Dedifferentiated amniotic fluid mesenchymal stem cell (primary cell): ENCODE results near the gene SPATA46.
A peak's percentile ranks its signal among the peaks of the same experiment; 100 is the strongest.
"Not testable (repeated sequence)": the region's sequence is repeated elsewhere in the genome, so short reads cannot be mapped to it uniquely, and the experiment has no call there.

ENCODE experiments used
- DNase-seq: peaks from one replicate; pipeline ENCODE4 v3.0.0-alpha.2; 2016; ENCODE audit errors: extremely low spot score

The SPATA46 gene

DNA sequence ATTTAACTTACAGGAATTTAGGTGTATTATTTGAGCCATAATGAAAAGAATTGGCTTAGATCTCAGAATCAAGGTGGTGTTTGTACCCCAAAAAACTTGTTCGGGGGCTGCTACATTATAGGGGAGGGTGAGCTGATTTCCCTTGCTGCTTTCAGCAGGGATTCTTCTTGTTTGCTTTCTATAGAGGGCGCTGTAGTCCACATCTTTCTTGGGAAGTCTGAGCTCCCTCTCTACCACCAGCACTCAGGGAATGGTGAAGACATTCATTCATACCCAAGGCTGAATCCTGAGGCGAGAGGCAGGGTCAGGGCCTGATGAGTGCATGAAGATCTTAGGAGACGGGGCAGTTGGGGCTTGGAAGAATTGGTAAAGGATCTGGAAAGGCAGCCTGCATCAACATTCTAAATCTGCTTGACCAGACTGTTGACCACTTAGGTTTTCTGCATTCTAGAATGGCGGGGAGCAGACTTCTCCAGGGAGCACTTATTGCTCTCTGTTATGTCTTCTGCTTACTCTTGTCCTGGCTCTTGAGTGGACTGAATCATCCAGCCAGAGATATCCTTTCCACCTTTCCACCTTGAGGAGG lies 18.9 kb downstream of the SPATA46 start:
- DNase-seq = no peak

DNA sequence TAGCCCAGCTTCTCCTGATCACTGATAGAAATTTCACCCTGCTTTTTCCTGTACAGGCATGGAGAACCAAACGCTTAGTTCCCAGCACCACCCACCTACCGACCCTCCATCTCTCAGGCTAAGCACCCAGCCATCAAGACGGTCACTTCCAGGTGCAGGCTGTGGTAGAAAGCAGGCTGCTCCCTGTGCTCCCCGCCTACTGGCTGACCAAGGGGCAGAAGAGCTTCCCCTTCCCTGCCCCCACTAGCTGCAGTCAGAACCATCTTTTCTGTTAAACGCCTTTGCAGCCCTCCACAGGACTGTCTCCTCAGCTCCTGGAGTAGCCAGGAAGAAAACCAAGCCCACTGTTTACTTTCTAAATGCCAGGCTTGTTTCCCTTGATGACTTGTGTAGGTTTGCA lies 23.0 kb downstream of the SPATA46 start:
- DNase-seq = no peak

DNA sequence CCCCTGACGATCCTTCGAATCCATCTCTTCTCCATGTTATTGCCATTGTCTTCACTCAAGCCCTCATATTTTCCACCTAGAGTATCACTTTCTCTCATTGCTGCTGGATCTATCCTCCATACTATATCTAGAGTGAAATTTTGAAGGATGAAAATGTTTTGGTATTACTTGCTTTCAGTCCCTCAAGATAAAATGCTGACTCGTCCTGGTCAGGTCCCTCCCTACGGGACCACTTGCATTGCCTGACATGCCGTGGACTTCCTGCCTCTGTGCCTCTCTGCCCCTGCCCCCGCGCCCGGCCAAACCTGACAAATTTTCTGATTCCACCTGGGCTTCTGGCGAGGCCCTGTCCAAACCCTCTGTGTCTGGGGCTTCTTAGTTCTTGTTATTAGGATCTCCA lies 23.6 kb downstream of the SPATA46 start:
- DNase-seq = no peak

DNA sequence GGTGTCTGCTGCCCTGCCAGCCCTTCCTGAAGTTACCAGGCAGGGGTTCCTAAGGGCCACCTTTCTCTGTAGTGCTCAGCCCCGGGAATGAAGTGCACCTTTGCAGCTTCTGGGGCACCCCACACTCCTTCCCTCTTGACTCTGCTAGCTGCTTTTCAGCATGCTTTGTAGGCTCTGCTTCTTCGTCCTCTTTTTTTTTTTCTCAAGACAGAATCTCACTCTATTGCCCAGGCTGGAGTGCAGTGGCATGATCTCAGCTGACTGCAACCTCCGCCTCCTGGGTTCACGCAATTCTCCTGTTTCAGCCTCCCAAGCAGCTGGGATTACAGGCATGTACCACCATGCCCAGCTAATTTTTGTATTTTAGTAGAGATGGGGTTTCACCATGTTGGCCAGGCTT lies 24.8 kb downstream of the SPATA46 start:
- not testable (repeated sequence) for DNase-seq

DNA sequence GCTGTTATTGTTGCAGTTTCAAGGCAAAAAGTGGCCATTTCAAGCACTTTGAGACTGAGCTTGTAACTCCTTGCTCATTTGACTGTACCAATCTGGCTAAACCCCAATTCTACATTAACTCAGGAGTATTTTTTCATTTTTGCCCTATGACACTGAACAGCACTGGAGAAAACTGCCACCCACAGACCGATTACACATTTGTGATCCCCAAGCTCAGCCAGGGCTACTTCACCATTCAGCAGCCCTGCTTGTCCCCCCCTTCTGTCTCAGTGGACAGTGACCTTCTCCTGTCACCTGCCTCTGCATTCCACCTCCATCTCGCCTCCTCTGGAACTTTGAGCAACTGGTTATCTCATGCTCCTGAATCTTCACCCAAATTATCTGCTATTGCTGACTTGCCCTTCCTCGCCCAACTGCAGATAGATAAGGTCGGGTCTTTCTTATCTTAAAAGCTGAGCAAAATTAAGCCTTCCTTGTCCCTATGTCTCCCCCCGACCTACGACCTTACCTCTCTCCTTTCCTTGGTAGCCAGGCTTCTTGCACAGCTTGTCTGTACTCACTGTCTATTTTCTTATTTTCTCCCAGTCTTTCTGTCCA lies 25.3 kb downstream of the SPATA46 start:
- DNase-seq = no peak

DNA sequence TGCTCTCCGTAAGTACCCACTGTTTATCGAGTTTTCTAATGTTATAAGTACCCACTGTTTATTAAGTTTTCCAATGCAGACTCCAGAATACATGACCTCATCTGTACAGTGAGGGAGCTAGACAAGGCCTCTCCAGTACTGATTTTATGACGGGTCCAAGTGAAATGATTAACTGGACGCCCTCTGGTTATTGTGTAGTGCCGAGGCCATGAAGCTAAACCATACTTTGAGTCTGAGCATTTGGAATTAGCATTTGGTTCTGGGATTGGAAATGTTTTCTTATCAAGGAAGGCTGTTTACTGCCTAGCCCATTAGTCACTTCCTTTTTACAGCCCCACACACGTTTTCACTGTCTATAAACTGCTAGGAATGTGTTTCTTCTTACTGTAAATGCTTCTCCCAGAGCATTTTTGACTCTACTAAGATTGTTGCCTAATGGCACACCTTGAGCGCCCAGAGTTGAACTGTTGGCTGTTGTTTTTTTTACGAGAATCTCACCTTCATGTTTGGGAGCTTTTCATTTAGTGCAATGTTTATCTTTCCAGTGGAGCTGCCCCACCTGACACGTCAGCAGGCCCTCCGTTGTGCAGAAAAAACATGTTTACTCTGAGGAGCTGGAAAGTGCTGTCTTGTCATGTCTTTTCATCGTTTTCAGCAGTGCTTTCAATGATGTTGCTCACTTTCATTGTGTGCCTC lies 26.9 kb downstream of the SPATA46 start:
- peak; percentile 27 for DNase-seq

DNA sequence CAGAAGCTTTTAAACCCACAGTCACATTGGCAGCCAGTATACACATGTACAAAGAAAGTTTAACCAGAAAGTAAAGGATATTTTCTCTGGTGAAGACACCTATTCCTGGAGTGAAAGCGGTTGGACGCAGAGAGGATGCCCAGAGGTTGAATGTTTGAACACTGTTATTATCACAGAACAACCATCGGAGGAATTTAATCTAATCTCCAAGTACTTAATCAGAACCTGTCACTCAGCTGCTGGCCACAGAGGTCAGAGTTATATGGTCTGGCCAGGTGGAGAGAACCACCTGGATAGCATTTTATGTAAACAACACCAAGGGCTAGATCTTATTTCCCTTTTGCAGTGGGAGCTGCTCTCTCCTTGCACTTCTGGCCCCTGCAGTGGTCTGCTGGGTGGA lies 29.4 kb downstream of the SPATA46 start:
- DNase-seq = no peak

DNA sequence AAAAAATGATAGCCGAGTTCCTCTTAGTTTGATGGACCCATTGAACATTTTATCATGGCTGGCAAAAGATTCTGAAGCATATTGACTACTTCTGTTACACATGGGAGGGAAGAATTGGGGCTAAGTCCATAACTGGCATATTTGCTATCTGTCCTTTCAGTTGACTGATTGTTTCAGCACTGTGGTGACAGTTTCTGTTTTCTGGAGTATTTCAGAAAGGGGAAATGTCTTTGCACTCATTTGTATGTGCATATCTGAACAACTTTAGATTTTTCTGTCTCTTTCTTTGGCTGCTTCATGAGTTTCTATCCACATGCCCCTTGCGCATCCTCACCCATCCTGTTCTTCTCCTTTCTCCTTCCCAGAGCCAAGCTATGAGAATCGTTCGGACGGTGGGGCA lies 33.2 kb downstream of the SPATA46 start:
- DNase-seq = no peak

DNA sequence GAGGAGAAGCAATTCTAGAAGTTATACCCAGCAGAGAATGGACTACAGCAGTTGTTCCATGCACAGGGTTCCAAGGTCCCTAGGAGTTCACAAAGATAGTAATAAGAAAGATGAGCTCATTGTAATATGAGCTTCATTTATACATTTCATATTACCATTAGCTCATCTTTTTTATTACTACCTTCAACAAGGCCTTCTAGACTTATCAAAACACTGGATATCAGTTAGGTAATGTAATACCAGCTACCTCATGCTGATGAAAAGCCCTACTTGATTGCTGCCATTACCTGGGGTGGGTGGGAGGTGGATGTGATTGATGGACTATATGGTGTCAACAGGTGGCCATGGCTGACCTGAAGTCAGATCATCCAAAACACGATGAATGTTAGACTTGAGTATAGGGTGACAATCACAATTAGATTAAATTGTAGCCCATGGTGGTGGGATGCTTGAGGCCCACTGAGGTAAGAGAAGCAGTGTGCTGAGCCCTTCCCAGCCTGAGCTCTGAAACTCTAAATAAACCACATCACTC lies 34.1 kb downstream of the SPATA46 start:
- no peak for DNase-seq

DNA sequence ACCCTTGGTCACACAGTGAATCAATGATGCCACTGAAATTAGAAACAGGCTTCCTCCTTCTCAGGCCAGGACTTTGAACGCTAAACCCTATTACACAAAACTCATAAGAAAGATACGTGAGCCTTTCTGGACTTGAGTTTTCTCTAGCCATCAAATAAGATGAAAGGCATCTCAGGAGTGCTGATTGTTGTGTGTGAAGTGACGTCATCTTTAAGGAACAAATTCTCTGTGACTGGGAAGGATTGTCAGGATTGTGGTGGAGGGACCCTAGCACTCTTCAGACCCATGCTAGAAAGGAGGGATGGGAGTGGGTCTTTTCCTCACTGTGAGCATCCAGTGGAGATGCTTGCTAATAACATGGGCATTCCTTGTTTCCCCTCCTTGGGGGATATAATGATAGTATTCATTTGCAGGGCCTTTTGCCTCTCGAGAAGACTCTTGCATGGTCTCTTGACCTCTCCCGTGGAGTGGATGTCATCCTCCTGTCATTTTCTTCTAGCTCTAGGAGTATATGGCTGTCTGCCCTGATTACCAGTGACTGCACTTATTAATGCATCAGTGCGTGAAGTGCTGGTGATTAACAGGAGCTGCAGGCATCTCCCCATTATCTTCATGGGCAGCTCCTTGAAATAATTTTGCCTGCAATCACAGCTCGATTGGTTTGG lies 39.9 kb downstream of the SPATA46 start:
- DNase-seq = no peak

DNA sequence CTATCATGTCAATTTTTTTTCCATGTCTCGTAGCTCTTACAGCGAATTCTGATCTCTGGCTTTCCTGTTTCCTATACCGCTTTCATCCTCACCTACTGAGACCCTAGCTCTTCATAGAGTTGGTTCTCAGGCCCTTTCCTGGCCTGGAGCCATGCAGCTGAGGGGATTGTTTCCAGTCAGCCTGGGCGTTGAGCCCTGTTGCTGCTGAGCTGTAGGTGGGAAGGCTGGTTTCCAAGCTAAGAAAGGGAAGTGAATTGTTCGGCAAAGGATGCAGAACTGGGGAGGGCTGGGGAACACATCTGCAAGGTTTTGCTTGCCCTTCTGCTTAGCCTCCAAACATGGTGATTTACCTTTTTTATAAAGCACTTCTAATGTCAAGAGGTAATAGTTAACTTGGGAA lies 41.5 kb downstream of the SPATA46 start:
- no peak for DNase-seq

DNA sequence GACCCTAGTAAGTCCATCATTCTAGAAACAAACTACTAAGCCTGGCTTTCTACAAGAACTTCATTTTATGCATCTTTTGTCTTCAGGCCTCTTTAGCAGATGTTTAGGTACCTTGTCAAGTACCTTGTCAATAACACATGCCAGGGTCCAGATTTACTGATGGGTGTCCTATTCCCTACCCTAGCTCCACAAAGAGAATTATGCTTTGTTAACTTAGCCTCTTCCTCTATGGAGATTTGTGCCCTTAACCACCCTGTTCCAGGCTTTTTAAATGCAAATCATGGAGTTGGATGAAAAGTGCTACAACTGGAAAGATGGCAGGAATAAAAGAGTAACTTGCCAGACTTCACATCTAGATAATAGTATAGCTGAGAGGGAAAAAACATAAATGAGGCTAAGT lies 42.7 kb downstream of the SPATA46 start:
- no peak for DNase-seq

DNA sequence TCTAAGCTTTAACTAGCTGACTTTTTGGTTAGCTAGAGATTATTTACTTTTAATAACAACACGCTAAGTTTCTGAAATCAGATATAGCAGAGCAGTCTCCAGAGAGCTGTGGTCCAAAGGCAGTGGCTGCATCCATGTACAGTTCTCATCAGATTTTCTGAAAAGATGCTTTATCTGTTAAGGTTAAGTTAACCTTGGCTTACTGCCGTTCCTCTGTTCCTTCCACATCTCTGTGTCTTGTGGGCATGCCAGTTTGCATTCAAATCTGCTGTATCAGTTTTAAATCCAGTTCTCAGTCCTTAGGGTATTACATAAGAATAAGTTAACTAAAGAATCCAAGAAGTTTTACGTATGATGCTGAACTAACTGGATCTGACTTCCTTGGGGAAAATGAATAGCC lies 46.8 kb downstream of the SPATA46 start:
- no peak for DNase-seq

DNA sequence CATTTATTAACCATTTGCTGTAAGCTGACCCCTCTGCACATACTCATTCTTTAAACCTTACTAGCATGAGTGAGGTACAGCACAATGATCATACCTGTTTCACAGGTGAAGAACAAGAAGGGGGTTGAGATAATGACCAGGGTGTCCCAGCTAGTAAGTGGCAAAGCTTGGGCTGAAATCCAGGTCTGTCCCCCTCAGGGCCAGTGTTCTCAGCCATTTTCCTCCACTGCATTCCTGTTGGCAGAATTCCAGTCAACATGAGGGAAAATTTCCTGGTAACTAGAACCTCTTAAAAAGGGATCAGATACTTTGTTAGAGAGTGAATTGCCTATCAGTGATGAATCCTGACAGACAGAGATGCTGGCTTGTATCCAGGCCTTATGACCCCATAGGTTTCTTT lies 48.1 kb downstream of the SPATA46 start:
- no peak for DNase-seq

DNA sequence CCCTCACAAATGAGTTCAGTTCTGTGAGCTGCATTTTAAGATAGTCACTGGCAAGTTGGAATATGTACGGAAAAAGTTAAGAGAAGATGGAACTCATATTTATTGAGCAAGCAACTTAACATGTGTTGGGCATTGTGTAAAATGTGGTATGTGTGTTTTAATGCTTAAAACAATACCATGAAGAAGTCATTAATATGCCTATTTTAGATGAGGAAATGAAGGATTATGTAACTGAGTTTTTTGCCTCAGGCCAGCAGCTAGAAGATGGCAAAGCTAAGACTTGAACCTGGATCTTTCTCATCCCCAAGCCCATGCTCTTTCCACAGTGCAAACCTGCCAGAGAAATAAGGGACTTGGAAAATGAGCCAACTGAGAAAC lies 48.9 kb downstream of the SPATA46 start:
- no peak for DNase-seq

DNA sequence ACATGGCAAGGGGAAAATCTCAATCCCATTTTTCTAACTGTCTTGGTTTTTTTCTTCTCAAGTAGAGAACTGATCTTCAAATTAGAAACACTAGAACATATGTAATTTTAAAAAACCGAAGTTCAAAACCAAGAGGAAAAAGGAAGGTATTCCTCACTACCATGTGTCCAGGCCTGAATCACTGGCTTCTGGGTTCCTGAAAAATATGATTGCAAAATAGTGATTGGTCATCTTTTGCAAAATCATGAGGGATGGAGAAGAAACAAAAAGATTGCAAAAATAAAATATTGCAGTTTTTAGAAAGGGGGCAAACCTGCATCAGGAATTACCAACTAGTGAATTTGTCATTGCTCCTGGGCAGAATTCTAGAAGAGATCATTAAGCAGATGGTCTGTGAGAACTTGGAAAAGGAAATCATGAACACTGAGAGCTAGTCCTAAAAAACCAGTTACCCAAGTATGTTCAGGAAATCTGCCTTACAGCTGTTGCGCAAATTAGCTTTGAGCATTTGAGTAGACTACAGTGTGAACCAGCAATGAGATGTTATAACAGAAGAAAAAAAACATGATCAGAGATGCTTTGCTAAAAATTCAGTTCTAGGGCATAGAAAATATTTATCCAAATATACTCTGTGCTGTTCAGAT lies 49.4 kb downstream of the SPATA46 start:
- no peak for DNase-seq

DNA sequence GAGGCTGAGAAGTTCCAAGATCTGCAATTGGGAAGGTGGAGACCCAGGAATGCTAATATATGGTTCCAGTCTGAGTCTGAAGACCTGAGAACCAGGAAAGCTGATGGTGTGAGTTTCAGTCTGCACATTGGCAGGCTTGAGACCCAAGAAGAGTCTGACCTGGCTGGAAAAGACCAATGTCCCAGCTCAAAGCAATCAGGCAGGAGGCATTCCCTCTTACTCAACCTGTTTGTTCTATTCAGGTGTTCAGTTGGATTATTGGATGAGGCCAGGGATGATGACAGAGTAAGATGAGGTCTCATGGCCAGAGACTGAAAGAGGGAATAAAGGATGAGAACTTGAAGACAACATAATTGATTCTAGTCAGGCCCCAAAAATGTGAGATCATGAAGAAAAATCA lies 50.1 kb downstream of the SPATA46 start:
- no peak for DNase-seq

DNA sequence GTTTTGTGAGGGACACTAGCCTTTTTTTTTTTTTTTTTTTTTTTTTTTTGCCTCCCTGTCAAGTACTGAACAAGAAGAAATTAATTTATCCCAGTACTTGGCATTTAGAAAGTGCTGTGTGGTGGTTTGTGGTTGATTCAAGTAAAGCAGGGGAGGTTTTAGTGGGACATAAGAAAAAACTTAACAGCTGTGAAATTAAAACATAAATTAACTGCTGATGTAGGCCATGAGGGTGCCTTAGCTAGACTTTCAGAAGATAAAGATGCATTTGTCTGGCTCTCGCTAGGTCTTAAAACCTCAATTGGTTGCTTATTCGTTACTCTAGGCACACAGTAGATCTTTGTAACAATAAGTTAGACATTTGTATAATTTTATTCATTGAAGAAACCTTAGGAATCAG lies 52.3 kb downstream of the SPATA46 start:
- DNase-seq = no peak
